ENCODE measurements around the gene B9D1.

The B9D1 gene

DNA sequence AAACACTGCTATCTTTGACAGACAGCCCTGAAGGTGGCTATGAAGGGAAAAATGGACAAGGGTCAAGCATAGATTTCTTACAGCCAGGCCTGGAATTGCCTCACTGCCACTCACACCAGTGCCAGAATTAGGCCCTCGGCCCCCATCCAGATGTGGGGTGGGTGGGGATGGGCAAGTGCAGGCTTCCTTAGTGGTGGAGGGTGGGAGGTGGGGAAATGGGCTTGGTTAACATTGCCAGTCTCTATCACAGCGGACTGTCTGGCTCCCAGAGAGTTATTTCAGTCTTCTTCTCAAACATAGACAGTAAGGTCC lies 24.9 kb downstream of the B9D1 start:
- no peak for DNase-seq (ENCODE audit: low read depth)

DNA sequence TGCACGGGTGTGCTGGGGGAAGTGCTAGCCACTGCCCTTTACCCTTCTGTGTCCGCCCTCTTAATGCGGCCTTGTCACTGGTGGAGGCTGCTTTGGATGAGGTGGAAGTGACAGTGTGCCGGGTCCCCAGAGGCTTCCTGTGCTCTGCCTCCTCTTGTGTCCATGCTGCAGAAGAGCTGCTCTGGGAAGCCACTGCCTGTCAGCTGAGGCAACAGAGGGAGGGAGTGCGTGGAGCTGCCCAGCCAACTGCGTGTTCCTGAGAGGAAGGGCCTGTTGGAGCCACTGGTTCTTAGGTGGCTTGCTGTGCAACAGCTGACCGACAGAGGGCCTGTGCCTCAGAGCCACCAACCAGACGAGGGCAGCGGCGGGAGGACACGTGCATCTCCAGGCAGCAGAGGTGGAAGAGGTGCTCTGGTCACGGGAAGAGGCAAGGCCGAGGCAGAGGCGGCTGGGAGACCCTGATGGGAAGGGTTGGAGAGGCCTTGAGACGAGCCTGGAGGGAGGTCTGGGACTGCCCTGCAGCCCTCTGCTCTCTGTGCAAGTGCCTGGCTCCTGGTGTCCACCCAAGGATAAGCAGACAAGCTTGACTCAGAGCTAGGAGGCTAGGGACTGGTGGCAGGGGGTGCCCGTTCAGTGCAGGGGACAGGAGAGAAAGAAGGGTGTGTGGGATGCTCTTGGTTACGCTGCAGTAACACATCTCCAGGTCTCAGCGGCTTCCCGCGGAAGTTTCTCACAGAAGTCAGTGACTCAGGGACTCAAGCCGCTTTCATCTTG lies 25.4 kb downstream of the B9D1 start:
- no peak for DNase-seq (ENCODE audit: low read depth)

DNA sequence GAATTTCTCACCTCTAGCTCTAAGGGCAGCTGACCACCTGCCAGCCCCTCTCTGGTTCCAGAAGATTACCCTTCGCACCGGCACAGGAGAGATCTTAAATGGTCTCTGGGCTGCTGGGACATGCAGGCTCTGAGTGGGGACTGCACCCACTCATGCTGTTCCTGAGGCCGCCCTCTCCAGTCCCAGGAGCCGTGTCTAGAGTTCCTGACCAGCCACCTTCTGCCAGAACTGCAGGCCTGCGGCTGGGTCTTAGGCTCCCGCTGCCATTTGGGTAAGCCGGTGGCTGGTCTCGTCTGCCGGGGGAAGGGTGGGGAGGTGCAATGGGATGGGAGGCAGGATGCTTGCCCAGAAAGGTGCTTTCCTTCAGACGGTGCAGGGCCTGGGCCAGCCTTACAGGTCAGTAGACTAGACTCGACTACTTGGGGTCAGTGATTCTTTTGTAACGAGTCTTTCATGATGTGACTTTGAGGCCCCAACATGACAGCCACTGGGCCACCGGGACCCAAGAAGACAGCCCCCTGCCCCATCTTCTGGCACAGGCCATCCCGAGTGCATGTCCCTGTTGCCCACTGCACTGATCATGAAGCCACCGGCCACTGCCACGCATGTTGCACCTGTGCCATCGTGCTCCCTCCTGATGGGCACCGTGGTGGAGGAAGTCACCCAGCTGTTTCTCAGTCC lies 26.4 kb downstream of the B9D1 start:
- DNase-seq (ENCODE audit: low read depth), result no peak

DNA sequence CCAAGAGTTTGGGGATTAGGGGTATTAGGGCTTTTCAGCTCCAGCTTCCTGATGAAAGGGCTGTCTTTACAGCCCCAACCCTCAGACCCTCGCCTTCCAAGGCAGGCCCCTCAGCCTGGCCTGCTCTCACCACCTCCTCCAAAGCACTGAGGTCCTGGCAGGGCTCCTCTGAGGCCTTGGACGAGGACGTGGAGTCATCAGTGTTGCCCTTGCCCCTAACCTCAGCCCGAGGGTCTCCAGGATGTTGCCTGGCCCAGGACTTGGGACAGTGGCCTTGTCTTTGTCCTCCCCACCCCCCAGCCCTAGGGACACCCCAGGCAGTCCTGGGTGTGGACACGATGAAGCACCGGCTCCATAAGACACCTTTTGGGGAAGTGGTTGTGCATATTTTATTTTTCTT lies 28.2 kb downstream of the B9D1 start:
- no peak for DNase-seq (ENCODE audit: low read depth)

DNA sequence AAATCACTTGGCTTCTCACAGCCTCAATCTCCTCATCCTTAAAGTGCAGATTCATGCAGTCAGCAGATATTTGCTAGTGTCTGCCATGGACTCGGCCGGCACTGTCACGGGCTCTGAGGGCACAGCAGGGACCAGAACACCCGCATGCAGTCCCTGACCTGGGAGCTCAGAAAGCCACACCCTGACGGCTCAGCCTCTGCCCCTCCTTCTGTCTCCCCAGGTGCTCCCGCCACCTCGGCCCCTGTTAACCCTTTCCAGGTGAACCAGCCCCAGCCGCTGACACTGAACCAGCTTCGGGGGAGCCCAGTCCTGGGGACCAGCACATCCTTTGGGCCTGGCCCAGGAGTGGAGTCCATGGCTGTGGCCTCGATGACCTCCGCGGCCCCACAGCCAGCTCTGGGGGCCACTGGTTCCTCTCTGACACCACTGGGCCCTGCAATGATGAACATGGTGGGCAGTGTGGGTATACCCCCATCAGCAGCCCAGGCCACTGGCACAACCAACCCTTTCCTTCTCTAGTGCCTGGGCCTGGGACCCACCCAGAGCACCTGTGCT lies 28.7 kb downstream of the B9D1 start:
- no peak for DNase-seq (ENCODE audit: low read depth)

DNA sequence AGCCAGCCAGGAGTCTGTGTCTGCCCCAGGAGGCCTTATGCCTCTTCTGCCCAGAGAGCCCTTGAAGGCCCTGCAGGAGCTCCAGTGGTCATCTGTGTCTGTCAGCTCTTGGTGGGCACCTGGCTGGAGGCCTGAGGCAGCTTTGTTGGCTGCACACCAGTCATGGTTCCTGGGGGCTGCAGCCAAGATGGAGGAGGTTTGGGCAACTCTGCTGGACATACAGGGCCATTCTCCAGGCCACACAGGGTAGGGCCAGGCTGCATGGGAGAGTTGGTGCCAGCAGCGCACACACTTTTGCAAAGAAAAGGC lies 29.4 kb downstream of the B9D1 start:
- DNase-seq (ENCODE audit: low read depth), result no peak

DNA sequence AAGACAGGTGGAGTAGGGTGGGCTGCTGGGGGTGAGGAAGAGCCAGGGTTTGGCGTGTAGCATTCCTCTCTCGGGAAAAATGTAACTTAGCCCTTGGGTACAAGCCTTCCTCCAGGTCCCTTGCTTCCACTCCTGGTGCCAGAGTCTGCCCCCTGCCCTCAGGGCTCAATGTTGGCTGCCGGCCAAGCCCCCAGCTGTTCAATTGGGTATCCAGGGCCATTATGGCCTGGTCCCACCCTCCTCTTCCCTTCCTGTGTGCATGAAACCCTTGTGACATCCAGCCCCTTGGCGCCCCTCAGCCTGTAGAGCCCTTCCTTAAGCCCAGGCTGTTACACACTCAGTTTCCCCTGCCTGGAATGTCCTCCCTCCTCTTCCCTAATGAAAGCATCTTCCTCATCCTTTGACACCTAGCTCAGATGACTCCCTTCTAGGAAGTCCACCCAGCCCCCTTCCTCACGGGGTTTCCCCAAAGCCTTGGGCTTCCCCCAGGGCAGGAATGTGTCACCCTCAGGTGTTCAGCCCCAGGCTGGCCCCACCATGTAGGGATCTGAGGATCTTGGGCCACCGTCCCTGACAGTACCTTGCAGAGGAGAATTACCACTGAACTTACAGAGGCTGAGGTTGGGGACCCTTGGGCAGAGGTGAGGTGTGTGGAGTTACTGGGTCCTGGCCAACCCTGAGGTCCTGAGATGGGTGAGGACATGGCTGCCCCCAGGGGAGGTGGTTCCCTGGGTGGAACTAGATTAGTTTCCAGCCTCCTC lies 30.0 kb downstream of the B9D1 start:
- DNase-seq (ENCODE audit: low read depth), result no peak

DNA sequence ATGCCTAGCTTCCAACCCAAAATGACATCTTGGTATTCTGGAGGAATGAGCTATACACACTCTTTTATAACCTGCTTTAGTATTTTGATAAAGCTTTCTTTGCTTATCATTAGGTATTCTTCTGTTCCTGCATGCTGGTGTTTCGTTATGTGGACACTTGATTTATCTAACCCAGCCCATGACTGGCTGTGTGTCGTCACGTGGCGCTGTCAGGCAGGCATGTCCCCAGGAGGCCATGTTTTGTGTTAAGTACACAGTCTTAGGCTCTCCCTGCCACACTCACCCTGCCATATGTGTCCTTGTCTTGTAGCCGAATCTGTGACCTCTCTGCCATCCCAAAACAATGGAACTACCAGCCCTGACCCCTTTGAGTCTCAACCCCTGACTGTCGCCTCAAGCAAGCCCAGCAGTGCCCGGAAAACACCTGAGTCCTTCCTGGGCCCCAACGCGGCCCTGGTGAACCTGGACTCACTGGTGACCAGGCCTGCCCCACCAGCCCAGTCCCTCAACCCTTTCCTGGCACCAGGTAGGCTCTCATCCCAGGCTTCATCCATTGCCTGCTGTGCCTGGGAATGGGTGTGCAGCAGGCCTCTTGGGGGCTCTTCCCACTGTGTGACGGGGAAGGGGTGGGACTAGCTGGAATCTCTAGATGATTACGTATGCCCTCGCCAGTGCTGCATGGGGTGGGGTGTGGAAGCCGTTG lies 30.8 kb downstream of the B9D1 start:
- no peak for DNase-seq (ENCODE audit: low read depth)

DNA sequence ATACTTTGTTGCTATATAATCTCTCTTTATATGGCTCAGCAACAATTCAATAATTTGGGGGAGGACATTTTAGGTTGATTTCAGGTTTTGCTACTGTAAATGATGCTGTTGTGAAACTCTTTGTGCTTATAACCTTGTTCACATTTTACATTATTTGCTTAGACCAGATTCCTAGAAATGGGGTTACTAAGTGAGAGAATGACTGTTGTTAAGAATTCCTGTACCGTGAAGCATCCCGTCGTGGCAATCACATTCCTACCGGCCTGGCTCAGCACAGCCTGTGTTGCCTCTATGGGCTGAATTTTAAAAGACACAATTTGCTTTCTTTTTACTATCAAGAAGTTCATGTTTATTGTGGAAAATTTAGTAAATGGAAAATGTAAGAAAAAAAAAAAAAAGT lies 31.4 kb downstream of the B9D1 start:
- DNase-seq (ENCODE audit: low read depth), result no peak

DNA sequence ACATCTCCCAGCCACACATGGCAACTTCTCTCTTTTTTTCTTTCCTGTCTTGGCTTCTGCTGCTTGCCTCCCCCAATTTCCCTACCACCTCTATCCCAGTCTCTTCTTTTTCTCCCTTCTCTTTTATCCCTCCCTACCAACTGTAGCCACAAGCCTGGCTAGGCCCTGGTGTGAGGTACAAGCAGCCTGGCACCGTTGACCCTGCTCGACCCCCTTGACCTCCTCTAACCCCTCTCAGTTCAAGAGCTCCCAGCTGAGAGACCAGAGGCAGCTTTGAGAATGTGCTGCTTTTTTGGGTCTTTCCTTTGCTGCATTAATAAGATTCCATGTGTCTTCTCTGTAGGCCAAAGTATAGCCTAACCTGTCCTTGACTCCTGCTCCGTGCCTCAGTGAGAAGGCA lies 32.3 kb downstream of the B9D1 start:
- DNase-seq (ENCODE audit: low read depth), result no peak

DNA sequence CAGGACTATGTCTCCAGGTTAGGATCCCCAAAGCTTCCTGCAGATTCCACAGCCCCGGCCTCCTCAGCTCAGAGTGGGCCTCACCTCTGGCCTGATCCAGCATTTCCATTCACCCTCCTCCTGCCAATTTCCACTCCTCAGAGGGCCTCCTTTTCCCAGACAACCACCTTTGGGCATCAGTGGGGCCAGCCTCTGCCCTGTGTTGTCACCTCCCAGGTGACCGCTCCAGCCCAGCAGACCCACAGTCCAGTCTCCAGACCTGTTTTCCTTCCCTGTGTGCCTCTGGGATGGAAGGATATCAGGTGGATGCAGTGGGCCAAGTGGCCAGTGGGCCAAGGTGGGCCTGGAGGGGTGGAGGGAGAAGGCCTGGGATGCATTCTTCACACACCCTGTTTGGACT lies 32.7 kb downstream of the B9D1 start:
- DNase-seq (ENCODE audit: low read depth), result no peak

DNA sequence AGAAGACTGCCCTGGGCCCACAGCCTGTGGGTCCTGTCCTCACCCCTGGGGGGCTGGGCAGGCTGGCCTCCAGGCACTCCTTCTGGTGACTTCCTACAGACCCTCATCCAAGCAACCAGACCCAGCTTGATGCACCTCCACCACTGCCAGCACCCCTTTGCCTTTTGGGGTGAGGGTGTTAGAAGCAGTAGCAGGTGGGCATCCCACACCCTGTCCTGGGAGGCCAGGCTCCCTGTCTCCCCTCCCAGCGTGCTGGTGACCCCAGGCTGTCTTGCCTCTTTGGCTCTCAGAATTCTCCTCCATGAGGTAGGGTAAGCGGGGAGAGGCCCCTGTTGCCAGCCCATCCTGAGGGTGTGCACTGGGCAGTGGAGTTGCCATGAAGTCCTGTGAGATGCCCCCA lies 33.4 kb downstream of the B9D1 start:
- DNase-seq (ENCODE audit: low read depth), result no peak

DNA sequence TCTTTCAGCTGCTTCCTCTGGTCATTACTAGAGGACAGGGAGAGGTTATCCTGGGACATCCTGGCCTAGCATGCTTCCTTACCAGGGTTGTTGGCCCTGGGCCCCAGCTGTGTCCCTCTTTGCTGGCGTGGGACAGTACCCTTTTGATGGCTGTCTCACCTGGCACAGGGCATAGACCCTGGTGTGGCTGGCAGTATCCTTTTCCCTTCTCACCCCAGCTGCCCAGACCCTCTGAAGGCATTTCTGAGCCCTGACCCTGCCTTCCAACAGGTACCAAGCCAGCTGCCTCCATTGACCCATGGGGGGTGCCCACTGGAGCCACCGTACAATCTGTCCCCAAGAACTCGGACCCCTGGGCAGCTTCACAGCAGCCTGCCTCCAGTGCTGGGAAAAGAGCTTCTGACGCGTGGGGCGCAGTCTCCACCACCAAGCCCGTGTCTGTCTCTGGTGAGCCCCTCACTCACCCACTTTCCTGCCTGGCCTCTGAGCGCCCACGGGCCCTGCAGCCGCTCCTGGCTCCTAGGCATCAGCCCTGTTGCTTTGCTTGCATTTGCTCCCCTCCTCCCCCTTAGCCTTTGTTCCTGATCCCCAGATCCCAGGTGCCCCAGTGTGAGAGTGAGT lies 34.0 kb downstream of the B9D1 start:
- no peak for DNase-seq (ENCODE audit: low read depth)

DNA sequence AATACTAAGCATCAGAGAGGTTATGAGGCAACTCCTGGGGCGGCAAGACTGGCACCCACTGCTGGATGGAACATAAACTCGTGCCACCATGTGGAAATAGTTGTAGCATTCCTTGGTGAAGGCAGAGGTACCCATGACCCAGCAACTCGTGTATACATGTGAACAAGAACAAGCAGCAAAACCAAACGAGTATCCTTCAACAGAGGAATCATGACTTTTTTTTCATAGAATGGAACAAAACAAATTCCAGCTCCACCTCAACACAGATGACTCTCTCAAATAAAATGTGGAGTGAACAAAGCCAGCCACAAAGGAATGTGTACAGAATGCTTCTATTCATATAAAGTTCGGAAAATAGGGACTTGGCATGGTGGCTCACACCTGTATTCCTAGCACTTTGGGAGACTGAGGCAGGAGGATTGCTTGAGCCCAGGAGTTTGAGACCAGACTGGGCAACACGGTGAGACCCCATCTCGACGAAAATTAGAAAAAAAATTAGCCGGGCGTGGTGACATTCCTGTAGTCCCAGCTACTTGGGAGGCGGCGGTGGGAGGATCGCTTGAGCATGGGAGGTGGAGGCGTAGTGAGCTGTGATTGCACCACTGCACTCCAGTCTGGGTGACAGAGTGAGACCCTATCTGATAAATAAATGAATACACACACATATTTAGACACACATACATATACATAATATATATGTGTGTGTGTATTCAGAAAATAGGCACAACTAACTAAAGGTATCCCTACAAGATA lies 35.3 kb downstream of the B9D1 start:
- DNase-seq (ENCODE audit: low read depth), result no peak

DNA sequence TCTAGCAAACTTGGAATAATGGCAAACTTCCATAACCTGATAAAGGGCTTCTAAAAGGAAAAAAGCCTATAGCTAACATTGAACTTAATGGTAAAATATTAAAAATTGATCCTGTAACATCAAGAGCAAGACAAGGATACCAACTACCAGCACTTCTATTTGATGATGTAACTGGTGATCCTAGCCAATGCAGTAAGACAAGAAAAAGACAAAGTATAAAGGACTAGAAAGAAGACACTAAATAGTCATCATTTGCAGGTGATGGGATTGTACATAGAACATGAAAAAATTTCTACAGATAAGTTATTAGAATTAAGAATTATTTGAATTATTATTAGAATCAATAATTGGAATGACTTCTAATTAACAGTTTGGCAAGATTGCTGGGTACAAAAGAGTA lies 37.0 kb downstream of the B9D1 start:
- DNase-seq (ENCODE audit: low read depth), result no peak

DNA sequence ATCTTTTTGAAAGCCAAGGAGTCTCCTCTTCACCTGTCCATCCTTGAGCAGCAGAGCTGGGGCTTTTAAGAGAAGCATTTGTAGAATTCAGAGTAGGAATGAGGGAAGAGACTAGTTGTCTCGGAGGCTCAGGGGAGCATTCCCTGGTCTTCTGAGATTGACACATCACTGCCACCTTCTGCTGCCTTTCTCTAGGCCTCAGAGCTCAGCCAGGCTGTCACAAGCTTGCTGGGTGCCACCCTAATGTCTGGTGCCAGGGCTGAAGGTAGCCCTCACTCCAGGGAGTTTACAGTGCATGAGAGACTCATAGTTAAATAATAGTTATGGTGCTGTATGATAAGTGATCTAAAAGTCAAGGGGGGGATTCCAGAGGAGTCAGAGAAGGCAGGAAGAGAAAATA lies 39.7 kb downstream of the B9D1 start:
- DNase-seq (ENCODE audit: low read depth), result no peak

DNA sequence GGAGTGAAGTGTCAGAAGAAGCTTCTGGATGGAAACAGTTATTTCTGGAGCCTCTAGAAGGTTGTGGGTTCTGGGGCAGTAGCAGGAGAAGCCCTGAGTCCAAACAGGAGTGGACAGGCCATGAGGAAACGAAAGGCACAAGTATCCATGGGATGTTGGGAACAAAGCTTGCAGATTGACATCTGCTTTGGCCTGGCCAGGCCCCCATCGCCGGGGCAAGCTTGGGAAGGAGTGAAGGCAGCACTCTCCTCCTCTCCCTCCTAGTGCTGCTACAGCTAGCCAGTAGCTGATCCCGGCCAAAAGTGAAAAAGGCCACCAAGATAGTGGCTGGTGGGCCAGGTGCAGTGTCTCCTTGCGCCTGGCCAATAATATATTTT lies 40.4 kb downstream of the B9D1 start:
- DNase-seq (ENCODE audit: low read depth), result no peak

DNA sequence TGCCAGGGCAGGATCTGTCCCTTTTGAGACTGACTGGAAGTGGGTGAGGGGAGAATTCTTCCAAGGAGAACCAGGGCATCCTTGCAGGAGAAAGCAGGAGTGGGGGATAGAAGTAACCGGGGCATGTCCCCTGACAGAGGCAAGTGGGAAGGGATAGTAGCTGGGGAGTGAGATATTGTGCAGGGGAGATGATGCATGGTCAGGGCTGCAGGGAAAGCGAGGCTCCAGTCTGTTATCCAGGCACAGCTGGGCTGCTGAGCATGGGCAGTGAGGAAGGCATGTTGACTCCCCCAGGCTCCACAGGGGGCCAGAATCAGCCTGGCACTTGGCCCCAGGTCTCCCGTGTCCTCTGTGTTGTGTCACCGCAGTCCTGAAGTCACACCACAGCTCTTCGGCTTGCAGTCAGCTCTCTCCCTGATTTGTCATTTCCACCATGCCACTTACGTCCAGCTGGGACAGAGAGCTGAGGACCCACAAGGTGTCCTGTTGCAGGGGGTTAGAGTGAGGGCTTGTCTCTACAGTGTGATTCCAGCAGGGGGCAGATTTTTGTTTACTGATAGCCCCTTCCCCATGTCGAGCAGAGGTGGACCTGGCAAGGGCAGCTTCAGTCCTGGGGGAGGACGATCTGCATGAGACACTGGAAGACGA lies 40.9 kb downstream of the B9D1 start:
- no peak for DNase-seq (ENCODE audit: low read depth)

DNA sequence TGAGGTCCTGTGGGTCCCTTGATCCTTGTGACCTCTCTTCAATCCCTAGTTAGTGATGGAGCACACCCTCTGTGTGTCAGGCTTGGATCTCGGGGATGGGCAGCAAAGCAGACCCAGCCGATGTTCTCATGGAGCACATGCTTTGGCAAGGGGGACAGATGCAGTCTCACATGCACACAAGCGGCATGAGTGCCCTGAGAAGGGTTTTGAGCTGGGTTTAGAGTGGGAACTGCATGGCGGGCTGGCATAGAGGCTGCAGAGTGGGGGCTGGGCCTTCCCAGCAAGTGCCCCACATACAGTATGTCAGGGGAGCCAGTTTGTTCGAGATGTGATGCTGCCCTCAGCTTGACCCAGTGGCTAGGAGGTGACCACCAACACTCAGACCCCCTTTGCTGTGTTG lies 41.6 kb downstream of the B9D1 start:
- no peak for DNase-seq (ENCODE audit: low read depth)

DNA sequence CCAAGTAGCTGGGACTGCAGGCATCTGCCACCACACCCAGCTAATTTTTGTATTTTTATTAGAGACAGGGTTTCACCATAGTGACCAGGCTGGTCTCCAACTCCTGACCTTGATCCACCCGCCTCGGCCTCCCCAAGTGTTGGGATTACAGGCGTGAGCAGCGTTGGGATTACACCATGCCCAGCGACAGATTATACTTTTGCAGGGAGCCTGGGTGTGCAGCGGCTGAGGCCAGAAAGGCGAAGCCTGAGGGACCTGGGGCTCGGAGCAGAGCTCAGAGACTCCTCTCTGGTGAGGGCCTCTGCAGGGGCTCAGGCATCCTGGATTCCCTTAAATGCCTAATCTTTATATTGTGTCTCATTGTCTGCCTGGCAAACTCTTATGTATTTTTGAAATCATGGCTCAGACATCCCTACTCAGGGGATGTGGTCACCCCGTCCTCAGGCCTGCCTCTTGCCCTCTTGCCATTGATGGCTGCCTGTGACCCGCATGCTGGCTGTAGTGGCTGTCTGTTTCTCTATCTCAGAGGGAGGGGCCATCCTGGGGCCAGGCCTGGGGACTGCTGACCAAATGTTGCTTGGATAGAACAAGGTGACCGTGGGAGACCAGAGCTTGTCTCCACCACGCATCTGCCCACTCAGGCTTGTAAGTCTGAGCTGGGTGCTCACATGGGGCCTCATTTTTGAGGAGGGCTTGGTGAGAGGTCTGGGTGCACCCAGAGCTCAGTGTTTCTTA lies 42.6 kb downstream of the B9D1 start:
- no peak for DNase-seq (ENCODE audit: low read depth)
